HCT116 (cell line): ENCODE results near the gene COL5A1. TPM values are rescaled to one million over a fixed set of nuclear protein-coding genes. Genes with fewer than 3 reads are reported as not detected.

Experiments
- ATAC-seq: fragments of 200-7000 bp; cut with Tn5 transposase; 2 replicates; pipeline ENCODE4 v1.9.1; 2020; ENCODE audit warnings: mild to moderate bottlenecking, moderate library complexity
- BruUV-seq: library from RNA; stranded (reverse); fragments of 400-500 nt; replicated peaks from 2 replicates; lab custom pipeline; 2021; lab: Mats Ljungman, UMichigan
- CTCF ChIA-PET: fragments of 300-600 bp; sonication (Branson Sonifier 250); formaldehyde crosslinking; loops from one replicate; lab custom pipeline; 2021; ENCODE audit warnings: antibody characterized with exemption; lab: Charles Lee
- POLR2A ChIA-PET: fragments of 300-600, 350-600 bp; sonication (Branson Sonifier 250); formaldehyde crosslinking; loops from one replicate; lab custom pipeline; 2021; ENCODE audit warnings: antibody characterized with exemption; lab: Charles Lee
- RAD21 ChIA-PET, 2 experiments: fragments of 300-600 bp; sonication (Branson Sonifier 250); formaldehyde crosslinking; loops; one replicate each; lab custom pipeline; 2023; ENCODE audit warnings: low total read pairs in 2 of 2; ENCODE audit not compliant: uncharacterized antibody in 2 of 2, unreplicated experiment in 2 of 2, low non-redundant PET in 1 of 2; lab: Charles Lee
- DNase-seq: peaks from one replicate; pipeline ENCODE4 v3.0.0-alpha.2; 2010; ENCODE audit warnings: low read depth, low spot score
- H2AFZ ChIP-seq: fragments of 200-600 bp; shearing (Covaris generic), sonication (generic); 2 replicates; pipeline ENCODE4 v1.6.1; 2017; ENCODE audit warnings: low read depth, mixed run types, mixed read lengths, antibody characterized with exemption, low read length; ENCODE audit not compliant: poor library complexity, severe bottlenecking
- H3K27ac ChIP-seq: 2 replicates; pipeline ENCODE4 v1.5.1; 2012; ENCODE audit warnings: low read depth, low read length
- H3K27me3 ChIP-seq: fragments of 200-600 bp; sonication (generic); 2 replicates; pipeline ENCODE4 v1.6.1; 2016; ENCODE audit warnings: mixed run types, low read length, mixed read lengths; ENCODE audit not compliant: insufficient read depth
- H3K36me3 ChIP-seq, 2 experiments: fragments of 200-500 bp in 1 of 2; fragments of 200-600 bp in 1 of 2; sonication (Bioruptor generic) in 1 of 2; sonication (generic) in 1 of 2; 2 replicates each; pipeline versions ENCODE4 v1.5.1 to v1.6.1; 2014 to 2016; ENCODE audit warnings: low read length in 2 of 2, inconsistent platforms in 1 of 2, mixed read lengths in 1 of 2, mixed run types in 1 of 2; ENCODE audit not compliant: insufficient read depth in 2 of 2, control insufficient read depth in 1 of 2
- H3K4me1 ChIP-seq, 2 experiments: fragments of 200-600 bp in 1 of 2; sonication (generic) in 1 of 2; 2 replicates each; pipeline versions ENCODE4 v1.5.1 to v1.6.1; 2012 to 2017; ENCODE audit warnings: low read length in 2 of 2, inconsistent platforms in 1 of 2, mild to moderate bottlenecking in 1 of 2, mixed read lengths in 1 of 2, mixed run types in 1 of 2, moderate library complexity in 1 of 2; ENCODE audit not compliant: insufficient read depth in 2 of 2, control insufficient read depth in 1 of 2
- H3K4me2 ChIP-seq: fragments of 200-600 bp; sonication (generic); 2 replicates; pipeline ENCODE4 v1.6.1; 2017; ENCODE audit warnings: mixed run types, low read length, mixed read lengths
- H3K4me3 ChIP-seq, 2 experiments: fragments of 200-600 bp in 1 of 2; sonication (generic) in 1 of 2; replicated peaks in 1 of 2; 2 replicates each; pipeline ENCODE4 v1.5.1; 2011 to 2016; ENCODE audit warnings: low read length in 2 of 2, control low read depth in 1 of 2, low read depth in 1 of 2, mild to moderate bottlenecking in 1 of 2, mixed read lengths in 1 of 2, mixed run types in 1 of 2
- H3K79me2 ChIP-seq: fragments of 200-600 bp; sonication (generic); 2 replicates; pipeline ENCODE4 v1.6.1; 2017; ENCODE audit warnings: mild to moderate bottlenecking, mixed run types, low read length, moderate library complexity, mixed read lengths; ENCODE audit not compliant: insufficient read depth
- H3K9ac ChIP-seq: fragments of 200-600 bp; sonication (generic); 2 replicates; pipeline ENCODE4 v1.6.1; 2016; ENCODE audit warnings: low read length, mixed read lengths
- H3K9me2 ChIP-seq: fragments of 200-600 bp; sonication (generic), shearing (Covaris generic); 2 replicates; pipeline ENCODE4 v1.6.1; 2017; ENCODE audit warnings: mixed run types, mild to moderate bottlenecking, moderate library complexity; ENCODE audit not compliant: insufficient read depth
- H3K9me3 ChIP-seq, 2 experiments: fragments of 200-500 bp in 1 of 2; fragments of 200-600 bp in 1 of 2; sonication (Bioruptor generic) in 1 of 2; sonication (generic) in 1 of 2; 2 replicates each; pipeline ENCODE4 v1.6.1; 2014 to 2017; ENCODE audit warnings: low read length in 2 of 2, mixed read lengths in 2 of 2, inconsistent platforms in 1 of 2, low read depth in 1 of 2, mild to moderate bottlenecking in 1 of 2, mixed run types in 1 of 2, moderate library complexity in 1 of 2; ENCODE audit not compliant: control insufficient read depth in 1 of 2, insufficient read depth in 1 of 2
- H4K20me1 ChIP-seq: fragments of 200-600 bp; sonication (generic), shearing (Covaris generic); 2 replicates; pipeline ENCODE4 v1.6.1; 2017; ENCODE audit warnings: mixed run types, mild to moderate bottlenecking, moderate library complexity; ENCODE audit not compliant: insufficient read depth
- ATF3 ChIP-seq: IDR thresholded peaks from 2 replicates; pipeline ENCODE4 v1.6.1; 2012
- ELF1 ChIP-seq: IDR thresholded peaks from 2 replicates; pipeline ENCODE4 v1.6.1; 2012; ENCODE audit warnings: low read depth, borderline replicate concordance
- EZH2 ChIP-seq: fragments of 200-600 bp; sonication (generic); IDR thresholded peaks from 2 replicates; pipeline ENCODE4 v1.6.1; 2017; ENCODE audit warnings: antibody characterized with exemption, mixed run types
- FOSL1 ChIP-seq: IDR thresholded peaks from 2 replicates; pipeline ENCODE4 v1.6.1; 2012; ENCODE audit warnings: low read depth
- JUND ChIP-seq: IDR thresholded peaks from 2 replicates; pipeline ENCODE4 v1.6.1; 2012
- POLR2A ChIP-seq: IDR thresholded peaks from 2 replicates; pipeline ENCODE4 v1.7.0; 2011; ENCODE audit warnings: borderline replicate concordance; ENCODE audit not compliant: insufficient read depth, insufficient read length; ENCODE audit errors: extremely low read depth
- POLR2AphosphoS5 ChIP-seq: IDR thresholded peaks from 2 replicates; pipeline ENCODE4 v1.6.1; 2011; ENCODE audit warnings: mild to moderate bottlenecking, low read depth, low read length, moderate library complexity
- SIN3A ChIP-seq: IDR thresholded peaks from 2 replicates; pipeline ENCODE4 v1.6.1; 2012; ENCODE audit warnings: low read depth
- TCF7L2 ChIP-seq: IDR thresholded peaks from 2 replicates; pipeline ENCODE4 v1.7.0; 2011; ENCODE audit warnings: borderline replicate concordance, inconsistent platforms; ENCODE audit not compliant: insufficient read depth, insufficient read length; ENCODE audit errors: extremely low read depth
- ZNF274 ChIP-seq: fragments of 200-500 bp; sonication (Bioruptor generic); IDR thresholded peaks from 2 replicates; pipeline ENCODE4 v1.6.1; 2014; ENCODE audit warnings: mild to moderate bottlenecking, low read depth, low read length, inconsistent platforms
- intact Hi-C: fragments of 100-400 bp; cut with micrococcal nuclease; formaldehyde crosslinking; loops from 2 replicates; pipeline ENCODE4 v1.10.0; 2022
- total RNA-seq: library from RNA; stranded (reverse); gene quantifications from one replicate; pipeline ENCODE4 v1.2.1, GENCODE V29; 2021; ENCODE audit not compliant: unreplicated experiment

COL5A1 gene
- total RNA-seq, 1 experiment from 2014 or later: 0.30 TPM

DNA sequence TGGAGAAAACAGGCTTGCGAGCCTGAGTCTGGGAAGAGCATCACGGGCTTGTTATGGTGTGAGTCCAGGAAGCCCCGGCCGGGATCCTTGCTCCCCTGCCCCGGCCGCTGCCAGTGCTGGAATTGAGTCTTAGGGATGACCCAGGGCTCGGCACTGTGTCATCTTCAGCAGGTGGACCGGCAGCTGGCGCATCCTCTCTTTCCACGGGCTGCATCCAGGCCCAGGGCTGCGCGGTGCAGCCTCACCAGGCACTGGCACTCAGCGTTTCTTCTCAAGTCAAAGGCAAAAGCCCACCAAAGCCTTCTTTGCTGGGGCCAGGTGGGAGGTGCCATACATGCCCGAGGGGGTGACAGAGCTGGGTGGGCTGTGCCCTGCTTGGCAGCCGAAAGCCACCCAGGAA lies 46.6 kb downstream of the COL5A1 start:
- H3K9ac ChIP-seq: no peak overlapping the region
- no peaks in the 10 kb centered on the region for H3K4me1 ChIP-seq
- no peaks in the 10 kb centered on the region for H3K27me3 ChIP-seq
- H3K36me3 ChIP-seq: no peaks in the 10 kb centered on the region
- no peak for DNase-seq
- no peaks in the 10 kb centered on the region for H4K20me1 ChIP-seq
- no peaks in the 10 kb centered on the region for H3K9me3 ChIP-seq
- H2AFZ ChIP-seq: no peak overlapping the region
- H3K4me3 ChIP-seq: no peak overlapping the region
- no peaks in the 10 kb centered on the region for H3K9me2 ChIP-seq
- ChIA-PET RAD21 (no interaction called here), CTCF (no interaction called here), POLR2A (no interaction called here)
- TF ChIP-seq ZNF274 (no peak), TCF7L2 (no peak)
- no peak overlapping the region for H3K27ac ChIP-seq
- no peak overlapping the region for H3K4me2 ChIP-seq
- BruUV-seq: no TSS peak
- no peak for ATAC-seq
- intact Hi-C loops: no loop called here
- no peaks in the 10 kb centered on the region for H3K79me2 ChIP-seq

- Histone ChIP-seq H3K27ac (no peak overlapping the region), H3K9me3 (no peaks in the 10 kb centered on the region), H2AFZ (no peak overlapping the region), H3K9ac (no peak overlapping the region), H3K4me3 (no peak overlapping the region), H3K9me2 (no peaks in the 10 kb centered on the region), H3K4me2 (no peak overlapping the region), H4K20me1 (no peaks in the 10 kb centered on the region), H3K79me2 (no peaks in the 10 kb centered on the region), H3K27me3 (no peaks in the 10 kb centered on the region), H3K36me3 (no peaks in the 10 kb centered on the region), H3K4me1 (no peaks in the 10 kb centered on the region)
- RAD21 ChIA-PET: interaction anchor here (1.0 kb wide), 2 partner anchors 239 kb away, joined by 4 to 5 read pairs; no protein-coding TSS in a partner anchor
- no TSS peak for BruUV-seq
- ATAC-seq: no peak
- intact Hi-C loops: no loop called here
- POLR2A ChIA-PET: no interaction called here
- CTCF ChIA-PET: interaction anchor here (0.8 to 1.2 kb wide), 8 partner anchors 9 to 524 kb away, joined by 3 to 10 read pairs (median 4); partner anchors contain the start of gene RNU6ATAC
- TF ChIP-seq SIN3A: no peak
- TF ChIP-seq FOSL1: no peak
- no peak for TF ChIP-seq ELF1
- TF ChIP-seq POLR2AphosphoS5: no peak
- no peak for TF ChIP-seq ATF3
- no peak for TF ChIP-seq EZH2
- TF ChIP-seq POLR2A: no peak
- TF ChIP-seq JUND: no peak
- DNase-seq: no peak
Observed at GRCh38 chr9:134688661-134689320, 47.2 kb downstream of the COL5A1 start.
